GM23338 (cell line): ENCODE results near the gene GOSR2. TPM values are rescaled to one million over a fixed set of nuclear protein-coding genes. Genes with fewer than 3 reads are reported as not detected.
"Not testable (repeated sequence)": the region's sequence is repeated elsewhere in the genome, so short reads cannot be mapped to it uniquely, and the experiment has no call there.

Experiments
- ATAC-seq: fragments of 200-7000 bp; cut with Tn5 transposase; 3 replicates; pipeline ENCODE4 v1.9.1; 2020
- DNase-seq: peaks from one replicate; pipeline ENCODE4 v3.0.0-alpha.2; 2015; ENCODE audit warnings: low spot score
- H2AFZ ChIP-seq: fragments of 200-600 bp; sonication (generic); 2 replicates; pipeline ENCODE4 v1.8.0; 2016; ENCODE audit warnings: antibody characterized with exemption, mild to moderate bottlenecking, moderate library complexity
- H3F3A ChIP-seq: fragments of 200-600 bp; sonication (generic); replicated peaks from 2 replicates; pipeline ENCODE4 v1.8.0; 2017; ENCODE audit warnings: antibody characterized with exemption, mixed run types, low read depth
- H3K27ac ChIP-seq: fragments of 200-600 bp; sonication (generic); 2 replicates; pipeline ENCODE4 v1.6.1; 2016; ENCODE audit warnings: low read depth
- H3K27me3 ChIP-seq: fragments of 200-600 bp; sonication (generic); 2 replicates; pipeline ENCODE4 v1.8.0; 2016; ENCODE audit warnings: mild to moderate bottlenecking, mixed run types, moderate library complexity; ENCODE audit not compliant: insufficient read depth
- H3K36me3 ChIP-seq: fragments of 200-600 bp; sonication (generic); 2 replicates; pipeline ENCODE4 v1.8.0; 2016; ENCODE audit warnings: mild to moderate bottlenecking; ENCODE audit not compliant: insufficient read depth
- H3K4me1 ChIP-seq: fragments of 200-600 bp; sonication (generic); 2 replicates; pipeline ENCODE4 v1.8.0; 2016; ENCODE audit warnings: mild to moderate bottlenecking, moderate library complexity; ENCODE audit not compliant: insufficient read depth
- H3K4me2 ChIP-seq: fragments of 200-600 bp; sonication (generic); 2 replicates; pipeline ENCODE4 v1.7.1; 2017; ENCODE audit warnings: mixed run types
- H3K4me3 ChIP-seq: fragments of 200-600 bp; sonication (generic); 2 replicates; pipeline ENCODE4 v1.6.1; 2016; ENCODE audit warnings: mixed run types
- H3K79me2 ChIP-seq: fragments of 200-600 bp; sonication (generic); replicated peaks from 2 replicates; pipeline ENCODE4 v1.8.0; 2017; ENCODE audit warnings: mild to moderate bottlenecking; ENCODE audit not compliant: insufficient read depth
- H3K9me2 ChIP-seq: fragments of 200-600 bp; sonication (generic); 2 replicates; pipeline ENCODE4 v1.8.0; 2017; ENCODE audit not compliant: insufficient read depth
- H4K20me1 ChIP-seq: fragments of 200-600 bp; sonication (generic); replicated peaks from 2 replicates; pipeline ENCODE4 v1.8.0; 2017; ENCODE audit warnings: mild to moderate bottlenecking; ENCODE audit not compliant: insufficient read depth
- H3K27ac Mint-ChIP-seq: 2 replicates; pipeline ENCODE4 v1.8.0; 2020; ENCODE audit warnings: inconsistent platforms, mild to moderate bottlenecking, moderate library complexity, mixed read lengths
- H3K27me3 Mint-ChIP-seq: 3 replicates; pipeline ENCODE4 v1.8.0; 2022; ENCODE audit warnings: low read depth, mild to moderate bottlenecking, moderate library complexity, mixed read lengths, inconsistent platforms; ENCODE audit not compliant: insufficient read depth, poor library complexity
- H3K36me3 Mint-ChIP-seq: 3 replicates; pipeline ENCODE4 v1.8.0; 2021; ENCODE audit warnings: low read depth, mild to moderate bottlenecking, inconsistent platforms, moderate library complexity, mixed read lengths
- H3K4me1 Mint-ChIP-seq: 3 replicates; pipeline ENCODE4 v1.8.0; 2020; ENCODE audit warnings: mild to moderate bottlenecking, inconsistent platforms, mixed read lengths
- H3K4me3 Mint-ChIP-seq: 3 replicates; pipeline ENCODE4 v1.8.0; 2021; ENCODE audit warnings: moderate library complexity, mild to moderate bottlenecking, inconsistent platforms, mixed read lengths
- H3K9me3 Mint-ChIP-seq: 3 replicates; pipeline ENCODE4 v1.8.0; 2020; ENCODE audit warnings: moderate library complexity, mild to moderate bottlenecking, inconsistent platforms, mixed read lengths
- CTCF ChIP-seq, 2 experiments: fragments of 200-600 bp in 1 of 2; sonication (generic) in 1 of 2; conservative IDR thresholded peaks; 2 replicates each; pipeline versions ENCODE4 v1.5.1 to v1.6.1; 2016 to 2017; ENCODE audit warnings: antibody characterized with exemption in 2 of 2, low read depth in 2 of 2, mild to moderate bottlenecking in 2 of 2, moderate library complexity in 1 of 2
- ETS1 ChIP-seq: IDR thresholded peaks from 2 replicates; pipeline ENCODE4 v1.6.1; 2016; ENCODE audit warnings: antibody characterized with exemption
- EZH2 ChIP-seq: fragments of 200-600 bp; sonication (generic); IDR thresholded peaks from one replicate; pipeline ENCODE4 v1.8.0; 2017; ENCODE audit warnings: antibody characterized with exemption, mild to moderate bottlenecking, low read depth; ENCODE audit not compliant: unreplicated experiment
- EZH2phosphoT487 ChIP-seq: fragments of 200-600 bp; sonication (generic); IDR thresholded peaks from one replicate; pipeline ENCODE4 v1.8.1; 2018; ENCODE audit warnings: antibody characterized with exemption; ENCODE audit not compliant: unreplicated experiment
- NANOG ChIP-seq: IDR thresholded peaks from 2 replicates; pipeline ENCODE4 v1.6.1; 2016; ENCODE audit warnings: antibody characterized with exemption, borderline replicate concordance
- REST ChIP-seq: IDR thresholded peaks from one replicate; pipeline ENCODE4 v1.6.1; 2018; ENCODE audit warnings: antibody characterized with exemption; ENCODE audit not compliant: unreplicated experiment
- ZNF114 ChIP-seq: fragments of 250-450 bp; sonication (Bioruptor Pico); IDR thresholded peaks from 2 replicates; pipeline ENCODE4 v1.5.0; 2020; ENCODE audit warnings: mild to moderate bottlenecking, moderate library complexity
- ZNF331 ChIP-seq: fragments of 250-450 bp; sonication (Bioruptor Pico); IDR thresholded peaks from 2 replicates; pipeline ENCODE4 v1.5.0; 2020; ENCODE audit warnings: low read depth, mild to moderate bottlenecking, moderate library complexity
- polyA plus RNA-seq: library from polyadenylated mRNA; unstranded; fragments of >200 nt; fragmentation: Nextera tagmentation; extraction: Ambion mirVana; gene quantifications from 2 replicates; pipeline ENCODE4 v1.2.1, GENCODE V29; 2016
- total RNA-seq: library from RNA; depleted of rRNA; stranded (reverse); fragments of >200 nt; shearing (Covaris generic); gene quantifications from 2 replicates; pipeline ENCODE4 v1.2.3, GENCODE V29; 2014

Gene GOSR2
- total and polyA plus RNA-seq, 2 experiments from 2014 or later = 33.2 to 36.2 TPM

GRCh38 chr17:46952115-46952514, 29.2 kb downstream of the GOSR2 start:
- Mint-ChIP-seq H3K4me3 (no peak overlapping the region), H3K27me3 (peaks cover 8% of the 10 kb centered on the region), H3K4me1 (no peaks in the 10 kb centered on the region; the same call in 2 of the 3 replicates), H3K27ac (no peak overlapping the region), H3K36me3 (peaks cover 5% of the 10 kb centered on the region; the same call in 2 of the 3 replicates), H3K9me3 (no peaks in the 10 kb centered on the region)
- ATAC-seq (no peak), DNase-seq (no peak)
- TF ChIP-seq ETS1 (no peak), CTCF (conservative IDR thresholded peaks at IDR 0.05; ENCODE audit: low read depth in 2 of 2) (no peak), NANOG (no peak)
- Histone ChIP-seq H3K36me3 (no peaks in the 10 kb centered on the region), H3K27ac (no peak overlapping the region), H3K4me2 (no peak overlapping the region), H3K9me2 (no peaks in the 10 kb centered on the region), H3K79me2 (no peaks in the 10 kb centered on the region), H3K4me1 (no peaks in the 10 kb centered on the region; the same call in 1 of the 2 replicates), H4K20me1 (peaks cover 4% of the 10 kb centered on the region; the same call in 1 of the 2 replicates), H2AFZ (no peak overlapping the region), H3K4me3 (no peak overlapping the region), H3F3A (no peaks in the 10 kb centered on the region), H3K27me3 (no peaks in the 10 kb centered on the region)

GRCh38 chr17:46953191-46953590, 30.2 kb downstream of the GOSR2 start:
- not testable (repeated sequence) for H3K9me3 Mint-ChIP-seq, H3K36me3 Mint-ChIP-seq, H3K27ac ChIP-seq, H3K4me2 ChIP-seq, H3F3A ChIP-seq, H3K4me1 Mint-ChIP-seq, H3K27me3 ChIP-seq, H3K4me3 Mint-ChIP-seq, H2AFZ ChIP-seq, H3K27ac Mint-ChIP-seq, H4K20me1 ChIP-seq, H3K79me2 ChIP-seq, H3K36me3 ChIP-seq, H3K9me2 ChIP-seq, H3K4me3 ChIP-seq, ATAC-seq, DNase-seq, H3K27me3 Mint-ChIP-seq, H3K4me1 ChIP-seq

GRCh38 chr17:46958041-46958591, 35.2 kb downstream of the GOSR2 start:
- Histone ChIP-seq H2AFZ (no peak overlapping the region), H3K4me2 (no peak overlapping the region), H3K27me3 (no peaks in the 10 kb centered on the region), H3K4me3 (no peak overlapping the region), H3K79me2 (no peaks in the 10 kb centered on the region), H3K9me2 (no peaks in the 10 kb centered on the region; the same call in 1 of the 2 replicates), H3K36me3 (no peaks in the 10 kb centered on the region), H3K4me1 (no peaks in the 10 kb centered on the region), H3K27ac (no peak overlapping the region), H3F3A (no peaks in the 10 kb centered on the region), H4K20me1 (no peaks in the 10 kb centered on the region)
- peaks cover 6% of the 10 kb centered on the region; the same call in 2 of the 3 replicates for H3K9me3 Mint-ChIP-seq
- DNase-seq = no peak
- H3K27me3 Mint-ChIP-seq = peaks cover 6% of the 10 kb centered on the region
- H3K4me3 Mint-ChIP-seq = no peak overlapping the region
- ATAC-seq = no peak
- no peak overlapping the region for H3K27ac Mint-ChIP-seq
- H3K4me1 Mint-ChIP-seq = no peaks in the 10 kb centered on the region; the same call in 2 of the 3 replicates
- H3K36me3 Mint-ChIP-seq = peaks cover 12% of the 10 kb centered on the region; the same call in 2 of the 3 replicates
- TF ChIP-seq ETS1 (no peak), EZH2 (no peak), ZNF331 (CRISPR knock-in tag) (no peak), CTCF (conservative IDR thresholded peaks at IDR 0.05; ENCODE audit: low read depth in 2 of 2) (no peak), REST (no peak), ZNF114 (CRISPR knock-in tag) (no peak), EZH2phosphoT487 (no peak)
